ENCODE results near the gene FRRS1L. TPM values are rescaled to one million over a fixed set of nuclear protein-coding genes. Genes with fewer than 3 reads are reported as not detected.

The FRRS1L gene
- polyA plus RNA-seq, 1 experiment, result 0.04 TPM

DNA sequence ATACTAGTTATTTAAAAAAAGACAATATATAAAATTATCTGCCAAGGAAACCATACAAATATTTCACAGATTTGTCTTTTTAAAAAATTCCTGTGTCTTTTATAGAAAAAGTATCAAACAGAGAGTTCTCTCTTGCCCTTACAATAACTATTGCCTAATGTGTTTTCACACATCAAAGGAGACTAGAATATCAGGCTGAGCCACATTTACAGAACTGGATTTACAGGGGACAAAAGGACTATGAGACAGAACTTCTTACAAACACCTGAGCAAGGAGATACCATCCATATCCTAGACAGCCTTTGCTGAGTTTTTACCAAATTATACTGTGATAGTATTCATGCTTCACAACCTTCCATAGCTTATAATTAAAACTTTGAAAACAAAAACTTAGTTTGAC lies 81.5 kb downstream of the FRRS1L start:
- CTCF ChIA-PET, result no interaction called here
- POLR2A ChIA-PET, result no interaction called here
- H3K27me3 ChIP-seq (ENCODE audit: control insufficient read depth, insufficient read depth, low read length), result no peaks in the 10 kb centered on the region

DNA sequence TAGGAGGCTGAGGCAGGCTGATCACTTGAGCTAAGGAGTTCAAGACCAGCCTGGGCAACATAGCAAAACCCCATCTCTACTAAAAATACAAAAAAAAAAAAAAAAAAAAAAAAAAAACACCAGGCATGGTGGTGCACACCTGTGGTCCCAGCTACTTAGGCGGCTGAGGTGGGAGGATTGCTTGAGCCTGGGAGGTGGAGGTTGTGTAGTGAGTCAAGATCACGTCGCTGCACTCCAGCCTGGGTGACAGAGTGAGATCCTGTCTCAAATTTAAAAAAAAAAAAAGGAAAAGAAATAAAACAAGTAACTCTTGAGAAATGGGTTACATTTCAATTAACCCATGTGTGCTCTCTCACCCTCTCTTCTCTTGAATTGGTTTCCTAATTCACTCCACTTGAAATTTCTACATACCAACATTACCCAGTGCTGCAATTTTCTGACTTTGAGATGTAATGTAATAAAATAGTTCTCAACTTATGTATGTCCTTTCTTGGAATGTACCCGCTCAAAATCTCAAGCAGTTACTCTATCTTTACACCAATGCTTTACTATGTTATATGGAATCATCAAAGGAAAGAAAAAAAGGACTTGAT lies 83.1 kb downstream of the FRRS1L start:
- Histone ChIP-seq H3K4me3 (ENCODE audit: low read depth, low read length) (no peak overlapping the region), H3K27me3 (ENCODE audit: control insufficient read depth, insufficient read depth, low read length) (no peaks in the 10 kb centered on the region), H3K36me3 (ENCODE audit: control insufficient read depth, insufficient read depth, low read length) (no peaks in the 10 kb centered on the region; the same call in 1 of the 2 replicates)
- ChIA-PET CTCF (no interaction called here), POLR2A (no interaction called here)
- TF ChIP-seq, protein P1, sequence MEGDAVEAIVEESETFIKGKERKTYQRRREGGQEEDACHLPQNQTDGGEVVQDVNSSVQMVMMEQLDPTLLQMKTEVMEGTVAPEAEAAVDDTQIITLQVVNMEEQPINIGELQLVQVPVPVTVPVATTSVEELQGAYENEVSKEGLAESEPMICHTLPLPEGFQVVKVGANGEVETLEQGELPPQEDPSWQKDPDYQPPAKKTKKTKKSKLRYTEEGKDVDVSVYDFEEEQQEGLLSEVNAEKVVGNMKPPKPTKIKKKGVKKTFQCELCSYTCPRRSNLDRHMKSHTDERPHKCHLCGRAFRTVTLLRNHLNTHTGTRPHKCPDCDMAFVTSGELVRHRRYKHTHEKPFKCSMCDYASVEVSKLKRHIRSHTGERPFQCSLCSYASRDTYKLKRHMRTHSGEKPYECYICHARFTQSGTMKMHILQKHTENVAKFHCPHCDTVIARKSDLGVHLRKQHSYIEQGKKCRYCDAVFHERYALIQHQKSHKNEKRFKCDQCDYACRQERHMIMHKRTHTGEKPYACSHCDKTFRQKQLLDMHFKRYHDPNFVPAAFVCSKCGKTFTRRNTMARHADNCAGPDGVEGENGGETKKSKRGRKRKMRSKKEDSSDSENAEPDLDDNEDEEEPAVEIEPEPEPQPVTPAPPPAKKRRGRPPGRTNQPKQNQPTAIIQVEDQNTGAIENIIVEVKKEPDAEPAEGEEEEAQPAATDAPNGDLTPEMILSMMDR (IDR thresholded peaks at IDR 0.05; ENCODE audit: insufficient read depth, low read depth, low read length), result no peak
- no peak for DNase-seq (ENCODE audit: low read depth)

More for the DNA sequence above, 81.5 kb downstream of the FRRS1L start:
- no peak for DNase-seq (ENCODE audit: low read depth)
- Histone ChIP-seq H3K4me3 (ENCODE audit: low read depth, low read length) (no peak overlapping the region), H3K36me3 (ENCODE audit: control insufficient read depth, insufficient read depth, low read length) (no peaks in the 10 kb centered on the region; the same call in 1 of the 2 replicates)
- TF ChIP-seq, protein P1 (IDR thresholded peaks at IDR 0.05; ENCODE audit: insufficient read depth, low read depth, low read length), result no peak

DNA sequence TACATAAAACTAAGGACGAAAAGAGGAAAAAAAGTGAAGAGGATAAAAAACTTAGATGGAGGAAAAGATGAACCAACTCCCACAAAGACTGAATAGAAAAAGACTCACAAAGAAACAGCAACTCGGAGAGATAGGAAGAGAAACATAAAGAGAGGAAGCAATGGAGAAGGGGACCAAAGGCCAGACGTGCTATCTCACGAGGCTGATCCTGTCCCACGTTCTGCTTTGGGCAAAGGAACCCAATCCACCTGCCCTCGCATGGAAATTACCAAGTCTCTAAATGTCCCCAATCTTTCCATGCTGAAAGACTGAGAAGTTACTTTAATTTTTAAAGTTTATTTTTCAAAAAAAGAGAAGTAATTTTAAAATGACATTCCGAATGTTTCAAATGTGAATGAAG lies 83.9 kb downstream of the FRRS1L start:
- TF ChIP-seq, protein P1 (IDR thresholded peaks at IDR 0.05; ENCODE audit: insufficient read depth, low read depth, low read length), result no peak
- DNase-seq (ENCODE audit: low read depth), result no peak
- Histone ChIP-seq H3K27me3 (ENCODE audit: control insufficient read depth, insufficient read depth, low read length) (no peaks in the 10 kb centered on the region), H3K36me3 (ENCODE audit: control insufficient read depth, insufficient read depth, low read length) (no peaks in the 10 kb centered on the region; the same call in 1 of the 2 replicates), H3K4me3 (ENCODE audit: low read depth, low read length) (no peak overlapping the region)
- CTCF ChIA-PET, result interaction anchor here (0.7 kb wide), 1 partner anchor 344 kb away, joined by 3 read pairs; no protein-coding TSS in a partner anchor
- POLR2A ChIA-PET, result no interaction called here

DNA sequence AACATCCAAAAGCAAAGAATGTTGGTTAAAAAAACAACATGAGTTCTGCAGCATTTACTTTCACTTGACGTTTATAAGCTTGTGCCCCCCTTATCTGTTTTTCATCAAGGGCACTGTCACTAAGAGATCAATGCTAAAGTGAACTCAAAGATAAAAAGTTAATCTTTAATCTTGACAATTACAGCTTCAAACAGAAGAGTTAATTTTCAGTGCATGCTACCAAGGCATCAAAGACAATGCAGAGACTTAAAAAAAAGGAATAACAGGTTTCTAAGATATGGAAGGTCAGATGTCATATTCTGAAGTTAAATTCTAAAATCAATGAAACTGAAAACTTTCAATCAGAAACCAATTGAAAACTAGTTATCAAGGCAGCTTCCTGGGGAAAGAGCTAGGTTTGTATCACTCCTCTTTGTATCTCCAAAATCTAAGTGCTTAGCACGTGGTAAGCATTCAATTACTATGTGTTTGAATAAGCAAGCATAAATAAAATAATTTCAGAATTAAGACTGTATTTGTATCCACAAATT lies 84.9 kb downstream of the FRRS1L start:
- DNase-seq (ENCODE audit: low read depth), result no peak
- ChIA-PET POLR2A (no interaction called here), CTCF (interaction anchor here (1.1 kb wide), 1 partner anchor 16 kb away, joined by 3 read pairs; no protein-coding TSS in a partner anchor)
- Histone ChIP-seq H3K4me3 (ENCODE audit: low read depth, low read length) (no peak overlapping the region), H3K27me3 (ENCODE audit: control insufficient read depth, insufficient read depth, low read length) (no peaks in the 10 kb centered on the region), H3K36me3 (ENCODE audit: control insufficient read depth, insufficient read depth, low read length) (no peaks in the 10 kb centered on the region; the same call in none of the 2 replicates)
- TF ChIP-seq, protein P1 (IDR thresholded peaks at IDR 0.05; ENCODE audit: insufficient read depth, low read depth, low read length), result no peak

Small RNAs within 50 kb of the gene (small RNA-seq; reads per million reads assigned to genes)
- gene RNU6-984P (ENCODE audit: insufficient read length, low read depth, low replicate concordance), result not detected

Other genes with a start within 250 kb of the FRRS1L start
- gene ELP1, start 233.1 kb downstream of the FRRS1L start, polyA plus RNA-seq (2011; rRNA removed), result 16.0 and 22.0 TPM in 2 replicates
- 10.3 and 17.4 TPM in 2 replicates for gene ABITRAM, start 232.8 kb downstream of the FRRS1L start, polyA plus RNA-seq (2011; rRNA removed)
- 32.6 and 70.9 TPM in 2 replicates for gene CTNNAL1, start 153.8 kb downstream of the FRRS1L start, polyA plus RNA-seq (2011; rRNA removed)
- 30.4 and 45.1 TPM in 2 replicates for gene TMEM245, start 47.3 kb downstream of the FRRS1L start, polyA plus RNA-seq (2011; rRNA removed)
- gene EPB41L4B, start 153.8 kb upstream of the FRRS1L start, polyA plus RNA-seq (2011; rRNA removed), result 0.21 and 0.48 TPM in 2 replicates